HG03378 (cell line): ENCODE data around the gene ASB16.

Experiments
- ATAC-seq: cut with Tn5 transposase; IDR thresholded peaks from one replicate; pipeline ENCODE4 v1.9.1; 2021; ENCODE audit warnings: mild to moderate bottlenecking, moderate library complexity; ENCODE audit not compliant: unreplicated experiment

The ASB16 gene

DNA sequence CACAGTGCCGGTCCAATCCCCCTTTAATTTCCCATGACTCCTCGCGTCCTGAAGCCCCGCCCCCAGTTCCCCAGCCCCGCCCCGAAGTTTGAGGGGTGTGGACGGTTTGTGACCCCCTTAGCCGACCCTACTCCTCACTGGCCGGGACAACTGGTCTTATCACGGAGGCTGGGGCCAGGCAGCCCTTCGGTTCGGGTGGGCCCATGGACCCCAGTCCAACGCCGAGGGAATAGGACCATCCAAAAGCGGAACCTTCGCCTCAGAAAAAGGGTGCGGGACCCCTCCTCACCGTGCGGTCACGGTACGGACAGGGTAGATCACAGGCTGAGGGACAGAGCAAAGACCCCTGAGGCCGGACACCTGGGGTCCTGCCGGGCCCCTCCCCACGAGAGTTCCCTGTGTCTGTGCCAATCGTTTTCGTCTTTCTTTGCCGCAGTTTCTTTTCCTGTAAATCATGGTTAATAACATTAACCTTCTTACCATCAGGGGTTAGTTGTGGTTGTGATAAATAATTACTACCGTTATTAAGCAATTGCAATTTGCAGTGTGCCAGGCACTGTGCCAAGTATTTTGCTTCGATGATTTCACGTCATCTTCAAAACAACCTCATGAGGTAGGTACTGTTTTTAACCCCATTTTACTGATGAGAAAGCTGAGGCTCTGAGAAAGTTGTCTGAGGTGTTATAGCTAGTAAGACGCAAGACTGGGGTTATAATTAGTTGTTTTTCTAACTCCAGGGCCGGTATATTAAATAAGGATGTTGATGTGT is 16.8 kb downstream of the ASB16 start:
- peak; percentile 33 for ATAC-seq

DNA sequence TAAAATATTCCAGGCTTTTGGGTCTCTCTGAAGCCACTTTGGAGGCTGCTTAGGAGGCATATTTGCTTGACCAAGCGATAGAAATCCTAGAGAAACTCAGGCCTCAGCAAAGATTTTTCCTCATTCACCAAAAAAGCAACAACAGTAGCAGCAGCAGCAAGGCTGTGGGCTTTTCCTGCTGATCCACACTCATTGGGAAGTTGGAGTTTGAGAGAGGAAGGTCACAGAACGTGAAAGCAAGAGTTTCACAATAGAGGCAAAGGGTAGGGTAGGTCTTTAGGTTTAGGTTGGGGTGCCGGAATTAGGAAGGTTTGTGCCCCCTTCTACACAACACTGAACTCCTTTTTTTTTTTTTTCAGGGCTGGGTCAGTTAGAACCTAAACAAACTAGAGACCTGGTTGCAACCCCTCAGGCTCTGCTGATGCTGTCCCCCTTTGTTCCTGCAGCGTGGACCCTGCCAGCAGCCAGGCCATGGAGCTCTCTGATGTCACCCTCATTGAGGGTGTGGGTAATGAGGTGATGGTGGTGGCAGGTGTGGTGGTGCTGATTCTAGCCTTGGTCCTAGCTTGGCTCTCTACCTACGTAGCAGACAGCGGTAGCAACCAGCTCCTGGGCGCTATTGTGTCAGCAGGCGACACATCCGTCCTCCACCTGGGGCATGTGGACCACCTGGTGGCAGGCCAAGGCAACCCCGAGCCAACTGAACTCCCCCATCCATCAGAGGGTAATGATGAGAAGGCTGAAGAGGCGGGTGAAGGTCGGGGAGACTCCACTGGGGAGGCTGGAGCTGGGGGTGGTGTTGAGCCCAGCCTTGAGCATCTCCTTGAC is 18.3 kb downstream of the ASB16 start:
- no peak for ATAC-seq

DNA sequence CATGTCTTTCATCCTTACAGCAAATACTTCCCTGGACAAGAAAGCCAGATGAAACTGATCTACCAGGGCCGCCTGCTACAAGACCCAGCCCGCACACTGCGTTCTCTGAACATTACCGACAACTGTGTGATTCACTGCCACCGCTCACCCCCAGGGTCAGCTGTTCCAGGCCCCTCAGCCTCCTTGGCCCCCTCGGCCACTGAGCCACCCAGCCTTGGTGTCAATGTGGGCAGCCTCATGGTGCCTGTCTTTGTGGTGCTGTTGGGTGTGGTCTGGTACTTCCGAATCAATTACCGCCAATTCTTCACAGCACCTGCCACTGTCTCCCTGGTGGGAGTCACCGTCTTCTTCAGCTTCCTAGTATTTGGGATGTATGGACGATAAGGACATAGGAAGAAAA is 20.0 kb downstream of the ASB16 start:
- no peak for ATAC-seq

DNA sequence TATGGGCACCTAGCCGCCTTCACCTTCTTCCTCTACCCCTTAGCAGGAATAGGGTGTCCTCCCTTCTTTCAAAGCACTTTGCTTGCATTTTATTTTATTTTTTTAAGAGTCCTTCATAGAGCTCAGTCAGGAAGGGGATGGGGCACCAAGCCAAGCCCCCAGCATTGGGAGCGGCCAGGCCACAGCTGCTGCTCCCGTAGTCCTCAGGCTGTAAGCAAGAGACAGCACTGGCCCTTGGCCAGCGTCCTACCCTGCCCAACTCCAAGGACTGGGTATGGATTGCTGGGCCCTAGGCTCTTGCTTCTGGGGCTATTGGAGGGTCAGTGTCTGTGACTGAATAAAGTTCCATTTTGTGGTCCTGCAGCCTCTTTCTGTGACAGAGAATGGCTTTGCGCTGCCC is 20.9 kb downstream of the ASB16 start:
- ATAC-seq: no peak

DNA sequence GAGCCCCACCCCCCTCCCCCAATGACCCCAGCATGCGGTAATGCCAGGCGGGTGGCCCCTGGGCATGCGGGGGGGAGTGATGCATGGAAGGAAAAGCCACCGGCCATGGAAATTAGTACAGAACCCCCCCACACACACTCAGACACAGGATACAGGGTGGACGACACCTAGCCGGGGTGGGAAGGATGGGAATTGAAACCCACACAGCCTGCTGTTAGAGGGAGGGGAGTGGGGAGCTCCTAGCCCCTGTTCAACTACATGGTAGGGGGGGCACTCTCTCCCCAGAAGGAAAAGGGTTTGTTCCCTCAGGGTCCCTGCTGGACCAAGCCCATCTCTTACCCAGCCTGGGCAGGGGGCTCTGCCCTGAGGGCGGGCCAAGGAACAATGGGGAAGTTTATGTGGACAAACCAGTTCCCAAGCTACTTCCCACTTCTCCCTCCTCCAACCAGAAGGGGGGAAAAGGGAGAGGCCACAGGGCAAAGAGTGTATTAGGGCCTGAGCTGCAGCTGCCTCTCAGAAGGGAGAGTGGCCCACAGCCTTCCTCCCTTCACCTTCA is 21.5 kb downstream of the ASB16 start:
- no peak for ATAC-seq

DNA sequence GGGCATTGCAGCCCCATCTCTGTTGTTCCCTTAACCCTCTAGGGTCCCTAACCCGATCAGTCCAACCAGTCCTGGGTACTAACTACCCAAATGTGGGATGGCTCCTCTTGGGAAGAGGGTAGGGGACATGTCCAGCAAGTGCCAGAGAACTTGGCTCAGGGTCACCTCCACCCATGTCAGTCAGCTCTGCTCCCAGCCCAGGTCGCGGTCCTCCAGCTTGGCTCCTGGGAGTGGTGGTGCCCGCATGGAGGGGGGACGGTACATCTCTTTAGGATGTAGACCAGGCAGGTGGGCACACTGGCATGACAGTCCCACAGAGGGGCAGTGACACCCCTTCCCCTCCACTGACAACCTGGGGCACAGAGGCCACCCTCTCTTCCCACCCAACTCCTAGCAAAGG is 22.2 kb downstream of the ASB16 start:
- no peak for ATAC-seq

DNA sequence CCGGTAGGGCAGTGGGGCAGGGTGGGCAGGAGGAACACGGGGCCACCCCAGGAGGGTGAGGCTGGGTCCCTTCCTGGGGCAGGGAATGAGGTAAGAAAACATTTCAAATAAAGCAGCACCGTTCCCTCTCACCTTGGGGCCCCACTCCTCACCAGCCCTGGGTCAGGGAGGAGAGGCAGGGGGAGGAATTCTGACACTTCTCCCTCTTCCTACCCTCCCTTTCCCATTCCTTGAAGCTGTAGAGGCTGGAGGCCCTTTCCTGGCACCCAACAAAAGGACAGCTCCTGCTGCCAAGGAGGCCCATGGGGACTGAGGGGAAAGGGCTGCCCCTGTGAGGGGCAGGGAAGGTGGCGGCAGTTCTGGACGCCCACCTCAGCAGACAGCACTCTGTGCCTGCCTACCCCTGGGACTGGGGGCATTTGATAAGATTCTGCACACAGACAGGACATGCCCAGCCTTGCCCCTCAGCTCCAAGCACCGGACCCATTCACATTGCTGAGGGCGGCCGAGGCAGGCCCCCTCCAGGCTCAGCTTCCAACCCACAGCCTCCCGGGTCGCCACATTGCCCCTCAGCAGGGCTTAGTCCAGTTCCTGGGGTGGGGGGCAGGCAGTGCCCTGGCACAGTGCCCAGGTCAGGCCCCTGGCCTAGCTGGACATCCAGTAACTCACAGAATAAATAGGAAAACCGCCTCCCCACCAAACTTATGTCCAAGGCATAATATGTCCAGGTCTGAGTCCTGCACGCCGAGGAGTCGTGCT is 23.0 kb downstream of the ASB16 start:
- ATAC-seq: no peak

DNA sequence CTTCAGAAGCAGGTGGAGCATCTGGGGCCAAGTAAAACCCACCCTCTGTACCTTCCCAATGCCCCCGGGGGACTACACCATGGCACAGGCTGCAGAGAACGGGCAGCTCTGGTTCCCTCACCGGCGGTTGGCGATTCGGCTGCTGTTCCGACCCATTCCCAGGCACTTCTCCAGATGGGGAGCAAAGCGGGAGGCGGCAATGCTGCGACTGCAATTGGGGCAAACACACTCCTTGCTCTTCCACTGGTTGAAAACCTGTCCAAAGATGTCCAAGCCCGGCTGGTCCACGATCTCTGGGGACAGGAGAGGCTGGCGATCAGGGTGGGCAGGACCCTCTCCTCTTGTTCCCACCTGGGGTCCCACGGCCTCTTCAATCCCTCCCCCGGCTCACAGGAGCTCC is 26.6 kb downstream of the ASB16 start:
- ATAC-seq: no peak

DNA sequence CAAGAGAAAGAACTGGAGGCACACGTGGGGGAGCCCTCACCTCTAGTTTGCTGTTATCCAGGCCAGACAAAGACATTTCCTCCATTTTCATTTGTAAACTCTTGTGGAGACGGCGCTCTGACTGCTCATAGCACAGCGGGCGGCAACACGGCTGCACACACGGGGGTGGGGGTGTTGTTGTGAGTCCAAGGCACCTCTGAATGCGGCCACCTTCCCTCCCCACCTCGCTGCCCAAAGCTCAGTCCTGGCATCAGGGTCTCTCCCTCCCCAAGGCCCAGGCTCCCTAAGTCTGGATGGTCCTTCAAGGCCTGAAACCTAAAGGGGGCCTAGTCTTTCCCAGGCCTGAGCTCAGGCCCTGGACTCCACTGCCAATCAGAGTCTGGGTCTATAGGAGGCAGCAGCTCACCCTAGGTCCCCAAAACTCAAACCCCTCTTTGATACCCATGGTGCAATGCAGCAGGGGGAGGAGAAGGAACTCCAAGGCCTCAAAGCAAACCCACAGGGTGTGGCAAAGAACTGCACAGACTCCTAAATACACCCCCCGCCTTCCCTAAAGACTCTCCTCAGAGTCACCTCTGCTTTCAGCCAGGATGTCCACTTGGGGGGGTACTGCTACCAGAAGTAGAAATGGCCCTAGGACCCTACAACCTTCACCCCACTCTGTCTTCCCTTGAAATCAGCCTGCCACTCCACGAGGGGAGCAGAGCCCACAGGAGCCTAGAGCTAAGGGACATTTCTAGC is 27.6 kb downstream of the ASB16 start:
- no peak for ATAC-seq

DNA sequence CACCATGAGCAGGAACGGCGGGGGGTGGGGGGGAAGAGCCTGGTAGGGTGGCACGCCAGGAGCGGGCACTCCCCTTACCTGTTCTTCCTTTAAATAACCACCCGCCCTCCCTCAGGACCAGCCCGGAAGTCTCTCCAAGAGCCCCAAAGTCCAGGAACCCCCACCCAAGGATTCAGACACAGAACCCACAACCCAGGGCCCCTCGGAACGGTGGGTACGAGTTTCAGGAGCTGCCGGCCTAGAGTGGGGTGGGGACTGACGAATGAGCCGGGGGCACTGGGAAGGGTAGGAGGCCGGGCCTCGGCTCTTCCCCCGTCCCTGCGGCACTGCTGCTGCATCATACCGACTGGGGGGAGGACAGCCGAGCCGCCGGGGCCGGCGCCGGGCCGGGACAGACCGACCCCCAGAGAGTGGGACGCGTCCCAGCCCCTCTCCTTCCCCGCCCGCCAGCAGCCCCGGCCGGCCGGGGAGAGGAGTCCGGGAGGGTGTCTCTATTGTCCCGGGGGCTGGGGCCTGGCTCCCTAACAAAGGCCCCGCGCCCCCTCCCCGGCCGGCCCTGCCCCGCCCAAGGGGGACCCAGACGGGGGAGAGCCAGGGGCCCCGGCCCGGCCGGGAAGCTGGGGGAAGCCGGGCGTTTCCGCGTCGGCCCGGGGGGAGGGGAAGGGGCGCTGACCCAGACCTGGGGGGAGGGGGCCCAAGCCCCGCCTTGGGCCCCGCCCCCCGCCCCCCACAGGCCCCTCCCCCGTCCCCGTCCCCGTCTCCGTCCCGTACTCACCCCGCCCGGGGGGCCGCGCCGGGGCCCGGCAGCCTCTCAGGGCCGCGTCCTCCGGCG is 28.4 kb downstream of the ASB16 start:
- no peak for ATAC-seq

DNA sequence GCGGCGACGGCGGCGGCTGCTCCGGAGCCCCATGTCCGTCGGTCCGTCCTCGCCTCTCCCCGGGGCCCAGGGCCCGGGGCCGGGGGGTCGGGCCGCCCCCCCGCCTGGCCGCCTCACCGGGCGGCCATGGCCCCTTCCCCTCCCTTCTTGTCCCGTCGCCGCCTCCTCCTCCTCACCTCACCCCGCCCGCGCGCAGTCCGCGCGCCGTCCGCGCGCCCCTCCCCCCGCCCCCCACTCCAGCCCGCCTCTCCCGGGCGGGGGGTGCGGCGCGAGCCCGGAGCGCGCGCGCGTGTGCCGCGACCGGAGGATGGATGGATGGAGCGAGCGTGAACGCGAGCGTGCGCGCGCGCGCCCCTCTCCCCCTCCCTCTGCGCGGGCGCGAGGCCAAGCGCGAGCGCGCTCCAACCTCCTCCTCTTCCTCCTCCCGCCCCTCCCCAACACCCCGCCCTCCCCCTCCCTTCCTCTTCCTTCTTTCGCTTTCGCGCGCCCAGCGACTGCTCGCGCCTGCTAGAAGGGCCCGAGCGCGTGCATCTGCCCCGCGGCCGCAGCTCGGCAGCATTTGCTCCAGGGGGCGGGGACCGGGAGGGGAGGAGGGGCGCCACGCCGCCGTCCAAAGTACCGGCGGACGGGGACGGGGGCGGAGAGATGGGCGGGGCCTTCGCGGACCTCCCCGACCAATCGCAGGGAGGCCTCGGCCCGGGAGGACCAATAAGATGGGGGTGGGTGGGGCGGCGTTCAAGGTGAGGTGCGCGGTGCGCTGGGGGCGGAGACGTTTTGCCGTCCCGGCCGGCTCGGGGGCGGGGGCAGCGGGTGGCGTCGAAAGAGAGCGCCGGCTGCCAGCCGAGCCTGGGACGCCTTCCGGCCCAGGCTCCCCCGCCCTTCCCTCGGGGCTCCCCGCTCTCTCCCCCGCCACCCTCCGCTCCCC is 29.3 kb downstream of the ASB16 start, which contains the start of gene ATXN7L3:
Gene ATXN7L3, minus strand, starts transcription at position 332 of the 925 bp plus-strand sequence. CDS start 1,814 bp downstream, outside the sequence.
- peak; percentile 44 for ATAC-seq

DNA sequence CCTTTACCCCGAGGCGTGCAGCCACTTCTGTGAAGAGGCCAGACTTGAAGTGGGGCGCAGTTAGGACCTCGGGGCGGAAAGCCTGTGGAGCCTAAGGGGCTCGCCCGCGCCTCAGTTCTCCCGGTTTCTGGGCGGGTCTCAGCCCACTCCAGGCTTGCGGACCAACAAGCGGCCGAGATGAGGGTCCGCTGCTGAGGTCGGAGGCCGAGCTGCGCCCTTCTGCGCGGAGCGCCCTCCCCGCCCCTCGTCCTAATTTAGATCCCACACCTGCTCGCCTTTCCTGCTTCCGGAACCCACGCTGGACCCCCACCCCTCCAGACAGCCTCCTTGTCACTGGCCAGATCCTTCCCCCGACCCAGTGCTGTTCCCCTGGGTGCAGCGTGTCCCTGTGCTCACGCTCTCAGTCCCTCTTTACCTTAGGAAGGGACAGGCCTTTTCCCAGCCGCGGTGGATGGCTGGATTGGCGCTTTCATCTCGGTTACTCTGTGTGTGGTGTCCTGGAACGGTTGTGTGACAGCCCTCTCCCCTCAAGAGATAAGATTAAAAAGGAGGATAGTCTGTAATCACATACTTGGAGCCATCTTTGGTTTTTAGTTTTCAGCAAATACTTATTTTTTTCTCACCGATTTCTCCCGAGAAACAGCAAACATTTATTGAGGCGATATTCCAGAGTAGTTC is 30.1 kb downstream of the ASB16 start:
- ATAC-seq: no peak

DNA sequence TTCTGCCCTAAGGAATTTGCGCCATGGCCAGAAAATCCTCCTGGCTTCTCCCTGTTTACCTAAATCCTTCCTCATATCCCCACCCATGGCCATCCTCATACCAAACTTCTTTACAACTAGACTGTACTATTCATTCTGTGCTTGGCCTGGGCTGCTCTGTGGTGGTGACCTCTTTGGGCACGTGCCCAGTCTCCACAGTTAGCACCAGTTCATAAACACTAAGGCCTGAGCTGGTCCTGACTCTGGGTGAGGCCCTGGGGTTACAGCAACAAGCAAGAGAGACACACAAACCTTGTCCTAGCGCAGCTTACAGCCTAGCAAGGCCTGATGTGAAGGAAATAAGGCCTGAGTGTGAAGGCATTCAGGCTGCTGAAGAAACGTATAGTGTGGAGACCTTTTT is 32.3 kb downstream of the ASB16 start:
- ATAC-seq: no peak

DNA sequence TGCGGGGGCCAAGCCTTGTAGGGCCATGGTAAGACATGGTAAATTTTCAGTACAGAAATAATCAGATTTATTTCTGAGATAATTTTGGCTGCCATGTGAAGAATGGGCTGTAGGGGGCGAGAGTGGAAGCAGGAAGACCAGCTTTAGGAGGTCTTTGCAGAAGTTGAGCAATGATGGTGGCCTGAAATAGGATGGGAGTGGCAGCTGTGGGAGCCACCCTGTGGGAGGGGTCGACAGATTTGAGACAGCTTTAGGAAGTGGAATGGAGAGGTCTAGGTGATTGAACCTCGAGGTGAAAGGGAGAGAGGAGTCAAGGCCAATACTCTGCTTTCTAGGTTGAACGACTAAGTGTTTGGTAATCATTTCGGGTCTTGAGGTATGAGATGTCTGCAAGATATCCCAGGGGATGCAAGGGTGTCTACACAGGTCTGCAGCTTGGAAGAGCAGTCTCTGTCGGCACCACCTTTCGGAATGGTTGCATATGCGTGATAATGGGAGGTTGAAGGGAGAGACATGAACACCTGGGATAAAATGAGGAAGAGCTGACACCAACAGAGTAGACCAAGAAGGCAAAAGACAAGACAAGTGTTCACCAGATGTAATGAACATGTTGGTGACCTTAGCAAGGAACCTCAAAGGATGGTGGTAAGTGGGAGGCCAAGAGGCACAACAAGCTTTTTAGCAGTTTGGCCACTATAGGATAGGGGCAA is 33.4 kb downstream of the ASB16 start:
- no peak for ATAC-seq

DNA sequence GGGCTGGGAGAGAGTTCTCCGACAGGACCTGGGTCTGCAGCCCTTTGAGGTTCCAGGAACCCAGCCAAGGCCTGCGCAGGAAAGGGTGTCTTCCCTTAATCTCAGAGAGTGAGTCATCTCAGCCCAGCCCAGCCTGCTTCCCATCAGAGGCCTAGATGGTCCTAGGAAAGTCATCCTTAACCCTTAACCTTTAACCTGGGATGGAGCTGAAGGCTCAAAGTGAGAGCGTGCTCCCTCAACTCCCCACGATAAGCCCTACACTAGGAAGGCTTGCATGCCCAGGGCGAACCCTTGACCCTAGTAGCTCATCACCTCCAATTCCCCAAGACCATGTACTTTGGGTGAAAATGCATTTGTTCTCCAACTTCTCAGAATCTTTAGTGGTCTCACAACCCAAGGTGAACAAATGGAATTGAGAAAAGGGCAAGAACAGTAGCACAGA is 34.0 kb downstream of the ASB16 start:
- ATAC-seq: no peak

DNA sequence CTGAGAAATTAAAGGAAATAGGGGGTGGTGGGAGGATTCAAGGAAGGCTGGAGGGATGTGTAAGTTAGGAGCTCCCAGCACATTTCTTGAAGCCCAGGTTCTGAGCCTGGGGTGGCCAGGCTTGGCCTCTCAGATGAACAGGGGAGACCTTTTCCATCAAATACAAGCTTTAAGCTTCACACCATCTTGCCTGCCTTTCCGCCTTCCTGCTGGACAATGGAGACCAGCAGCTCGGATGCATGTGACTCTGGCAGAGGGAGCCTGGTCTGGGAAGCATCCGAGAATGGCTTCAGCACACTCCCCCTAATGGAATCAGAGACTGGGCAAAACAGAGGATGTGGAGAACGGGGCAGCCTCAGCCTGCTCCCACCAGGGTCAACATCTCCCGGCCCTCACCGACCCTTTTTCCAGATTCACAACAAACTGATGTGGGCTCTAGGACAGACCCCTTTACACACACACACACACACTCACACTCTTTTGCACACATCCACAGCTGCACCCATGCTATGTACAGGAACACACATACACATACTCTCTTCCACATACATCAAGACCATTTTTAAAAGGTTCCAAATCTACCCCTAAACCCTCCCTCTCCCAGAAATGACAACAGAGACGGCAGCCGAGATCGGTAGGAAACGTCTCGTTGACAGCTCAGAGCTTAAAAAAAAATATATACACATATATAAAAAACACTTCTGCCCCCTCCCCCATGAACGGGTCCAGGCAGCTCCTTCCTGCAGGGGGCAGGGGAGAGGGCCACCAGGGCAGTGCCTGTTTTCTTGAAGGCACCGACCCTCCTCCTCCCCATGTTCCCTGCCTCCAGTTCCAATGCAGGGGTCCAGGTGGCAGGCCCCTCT is 35.7 kb downstream of the ASB16 start:
- no peak for ATAC-seq
